GM13977 (cell line): ENCODE results near the gene HHIP.
"Not testable (repeated sequence)": the region's sequence is repeated elsewhere in the genome, so short reads cannot be mapped to it uniquely, and the experiment has no call there.

ENCODE experiments used
- DNase-seq: peaks from one replicate; pipeline ENCODE4 v3.0.0; 2012; ENCODE audit warnings: low spot score
- CTCF ChIP-seq: IDR thresholded peaks from 2 replicates; pipeline ENCODE4 v1.5.1; 2012; ENCODE audit warnings: mild to moderate bottlenecking, control low read depth; ENCODE audit not compliant: insufficient read depth; ENCODE audit errors: extremely low read depth, missing control alignments
- in situ Hi-C: fragments of 300-500 bp; cut with MboI; formaldehyde crosslinking; loops from one replicate; pipeline ENCODE4 v1.12.0; 2022; ENCODE audit warnings: low sequenced_read_pairs, low pct_unique_long_range_greater_than_20kb, mixed read lengths, inconsistent platforms; ENCODE audit not compliant: unreplicated experiment

The HHIP gene

DNA sequence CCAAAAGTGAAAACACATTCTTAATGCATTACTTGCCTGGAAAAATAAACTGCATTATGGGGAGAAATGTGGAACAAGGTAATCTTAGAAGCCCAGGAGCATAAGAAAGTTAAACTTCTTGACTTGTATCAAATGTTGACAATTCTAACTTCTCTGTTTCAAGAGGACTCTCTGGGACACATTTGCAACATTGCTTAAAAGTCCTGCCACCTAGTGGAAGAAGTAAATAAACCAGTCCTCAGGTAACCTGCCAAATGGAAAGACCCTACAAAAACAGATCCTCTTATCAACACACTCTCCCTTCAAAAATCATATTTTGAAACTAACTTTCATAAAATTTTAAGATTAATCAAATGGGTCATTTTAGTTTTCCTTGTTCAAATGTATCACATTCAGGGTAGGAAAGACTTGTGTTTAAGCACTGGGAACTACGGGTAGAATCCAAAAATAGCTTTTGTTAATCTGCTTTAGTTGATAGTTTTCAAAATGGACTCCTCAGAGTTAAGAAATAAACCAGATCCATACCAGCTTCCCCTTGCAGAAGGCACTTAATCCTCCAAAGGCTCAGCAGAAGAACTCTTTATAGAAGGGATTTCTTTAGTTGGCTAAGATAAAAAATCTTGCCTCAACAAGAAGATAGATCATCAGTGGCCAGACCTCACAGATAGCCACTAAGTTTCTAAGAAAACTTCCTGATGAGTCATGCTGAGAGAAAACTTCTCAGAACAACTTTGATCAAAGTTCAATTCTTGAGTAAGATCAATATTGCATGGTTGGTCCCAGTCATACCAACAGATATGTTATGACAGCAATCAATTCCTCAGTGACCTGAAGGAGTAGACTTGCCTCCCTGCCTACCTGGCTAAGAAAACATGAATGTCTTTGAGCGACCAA is 141.7 kb downstream of the HHIP start:
- peak; percentile 59 for TF ChIP-seq CTCF
- DNase-seq = peak; percentile 33
- in situ Hi-C loops = loop anchor here (25.0 kb wide), 2 partner anchors 275 to 600 kb away; no protein-coding TSS in a partner anchor

- in situ Hi-C loops = loop anchor here (25.0 kb wide), 2 partner anchors 274 to 601 kb away; no protein-coding TSS in a partner anchor
- DNase-seq = no peak
- TF ChIP-seq CTCF = no peak
Measured at GRCh38 chr4:144788469-144788868, 142.5 kb downstream of the HHIP start.

DNA sequence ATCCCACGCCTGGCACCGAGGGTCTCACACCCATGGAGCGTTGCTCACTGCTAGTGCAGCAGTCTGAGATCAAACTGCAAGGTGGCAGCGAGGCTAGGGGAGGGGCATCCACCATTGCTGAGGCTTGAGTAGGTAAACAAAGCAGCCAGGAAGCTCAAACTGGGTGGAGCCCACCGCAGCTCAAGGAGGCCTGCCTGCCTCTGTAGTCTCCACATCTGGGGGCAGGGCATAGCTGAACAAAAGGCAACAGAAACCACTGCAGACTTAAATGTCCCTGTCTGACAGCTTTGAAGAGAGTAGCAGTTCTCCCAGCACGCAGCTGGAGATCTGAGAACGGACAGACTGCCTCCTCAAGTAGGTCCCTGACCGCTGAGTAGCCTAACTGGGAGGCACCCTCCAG is 146.0 kb downstream of the HHIP start:
- not testable (repeated sequence) for DNase-seq
- in situ Hi-C loops = loop anchor here (25.0 kb wide), 2 partner anchors 270 to 605 kb away; no protein-coding TSS in a partner anchor
